Coronary artery (tissue), 2 donors: ENCODE data around the gene JAZF1.

ENCODE experiments used
- DNase-seq: peaks from one replicate; pipeline ENCODE4 v3.0.0-alpha.2; 2017; ENCODE audit warnings: low spot score
- H3K27ac ChIP-seq, 2 donors: fragments of 200-600 bp; sonication (generic); one replicate each; pipeline ENCODE4 v1.5.1; 2016 to 2019
- H3K4me3 ChIP-seq: fragments of 200-600 bp; sonication (generic); 2 replicates; pipeline ENCODE4 v1.5.1; 2016; ENCODE audit warnings: mild to moderate bottlenecking, moderate library complexity
- TF ChIP-seq, protein P1 (sequence below): fragments of 200-600 bp; sonication (generic); IDR thresholded peaks from one replicate; pipeline ENCODE4 v1.5.1; 2019; ENCODE audit warnings: antibody characterized with exemption

JAZF1 gene

DNA sequence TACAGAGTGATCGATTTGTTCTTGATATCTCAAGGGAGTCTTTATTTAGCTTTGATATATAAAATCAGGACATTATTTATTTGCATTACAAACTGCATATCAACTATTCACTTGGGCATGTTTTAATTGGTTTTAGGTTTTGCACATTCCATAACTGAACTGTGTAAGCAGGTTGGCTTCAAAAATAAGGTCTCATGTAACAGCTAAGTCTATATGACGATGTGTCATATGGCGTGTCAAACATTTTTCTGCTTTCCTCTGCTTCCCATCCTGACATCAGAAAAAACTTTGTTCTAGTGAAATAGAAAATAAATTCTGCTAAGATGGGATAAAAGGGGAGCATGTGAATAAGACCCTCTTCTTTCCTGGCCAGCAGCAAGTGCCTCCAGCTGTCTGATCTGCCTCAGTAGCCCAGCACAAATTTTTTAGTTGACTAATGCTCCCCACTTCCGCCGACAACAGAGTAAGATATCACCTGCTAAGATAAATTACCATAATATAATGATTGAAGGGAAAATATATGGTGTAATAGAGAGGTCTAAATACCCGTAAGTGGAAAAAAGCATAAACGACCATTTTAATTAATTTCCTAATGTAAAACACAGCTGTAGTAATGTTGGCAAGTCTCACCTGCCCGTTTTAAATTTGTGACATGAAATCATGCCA is 260.2 kb downstream of the JAZF1 start:
- no peak overlapping the region for H3K4me3 ChIP-seq
- TF ChIP-seq, protein P1, sequence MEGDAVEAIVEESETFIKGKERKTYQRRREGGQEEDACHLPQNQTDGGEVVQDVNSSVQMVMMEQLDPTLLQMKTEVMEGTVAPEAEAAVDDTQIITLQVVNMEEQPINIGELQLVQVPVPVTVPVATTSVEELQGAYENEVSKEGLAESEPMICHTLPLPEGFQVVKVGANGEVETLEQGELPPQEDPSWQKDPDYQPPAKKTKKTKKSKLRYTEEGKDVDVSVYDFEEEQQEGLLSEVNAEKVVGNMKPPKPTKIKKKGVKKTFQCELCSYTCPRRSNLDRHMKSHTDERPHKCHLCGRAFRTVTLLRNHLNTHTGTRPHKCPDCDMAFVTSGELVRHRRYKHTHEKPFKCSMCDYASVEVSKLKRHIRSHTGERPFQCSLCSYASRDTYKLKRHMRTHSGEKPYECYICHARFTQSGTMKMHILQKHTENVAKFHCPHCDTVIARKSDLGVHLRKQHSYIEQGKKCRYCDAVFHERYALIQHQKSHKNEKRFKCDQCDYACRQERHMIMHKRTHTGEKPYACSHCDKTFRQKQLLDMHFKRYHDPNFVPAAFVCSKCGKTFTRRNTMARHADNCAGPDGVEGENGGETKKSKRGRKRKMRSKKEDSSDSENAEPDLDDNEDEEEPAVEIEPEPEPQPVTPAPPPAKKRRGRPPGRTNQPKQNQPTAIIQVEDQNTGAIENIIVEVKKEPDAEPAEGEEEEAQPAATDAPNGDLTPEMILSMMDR, result no peak
- no peak overlapping the region for H3K27ac ChIP-seq
- no peak for DNase-seq

DNA sequence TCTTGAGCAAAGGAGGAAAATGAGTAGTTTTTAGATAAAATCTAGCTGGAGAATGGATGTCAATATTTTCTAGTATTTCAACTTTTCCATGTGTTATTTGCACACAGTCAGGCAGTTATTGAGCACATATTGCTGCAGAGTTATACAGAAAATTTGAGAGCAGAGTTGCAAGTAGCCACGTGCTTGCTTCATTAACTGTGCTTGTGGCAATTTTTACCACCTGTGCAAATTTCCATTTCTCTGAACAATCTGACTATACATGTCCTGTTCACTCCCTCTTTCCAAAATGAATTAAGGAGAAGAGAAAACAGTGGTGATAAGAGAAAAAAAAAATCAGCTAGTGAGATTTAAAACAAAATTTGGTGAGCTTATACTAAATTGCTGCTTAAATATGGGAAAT is 262.1 kb downstream of the JAZF1 start:
- Histone ChIP-seq H3K27ac (no peak overlapping the region), H3K4me3 (no peak overlapping the region)
- TF ChIP-seq, protein P1, result no peak
- DNase-seq, result no peak

DNA sequence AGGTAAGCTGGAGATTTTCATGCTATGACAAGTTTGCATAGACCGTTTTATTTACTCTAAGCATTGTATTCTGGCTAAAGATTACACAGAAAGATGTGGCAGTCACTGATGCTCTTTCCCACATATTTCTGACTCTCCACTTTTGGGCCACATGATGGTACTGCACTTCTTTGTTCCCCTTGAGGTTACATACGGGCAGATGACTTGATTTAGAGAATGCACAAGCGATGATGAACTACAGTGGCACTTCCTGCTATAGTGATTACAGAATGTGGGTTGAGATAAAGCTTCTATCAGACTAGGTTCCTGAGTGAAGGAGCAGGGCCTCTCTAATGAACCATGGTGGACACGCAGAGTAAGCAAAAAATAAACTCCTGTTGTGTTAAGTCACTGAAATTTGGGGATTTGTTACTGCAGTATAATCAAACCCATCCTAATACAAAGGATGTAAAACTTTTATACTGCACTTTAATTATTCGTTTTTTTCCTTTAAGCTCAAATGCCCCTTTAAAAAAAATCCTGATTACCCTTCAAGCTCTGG is 262.8 kb downstream of the JAZF1 start:
- no peak overlapping the region for H3K27ac ChIP-seq
- TF ChIP-seq, protein P1, result no peak
- no peak overlapping the region for H3K4me3 ChIP-seq
- DNase-seq, result no peak

DNA sequence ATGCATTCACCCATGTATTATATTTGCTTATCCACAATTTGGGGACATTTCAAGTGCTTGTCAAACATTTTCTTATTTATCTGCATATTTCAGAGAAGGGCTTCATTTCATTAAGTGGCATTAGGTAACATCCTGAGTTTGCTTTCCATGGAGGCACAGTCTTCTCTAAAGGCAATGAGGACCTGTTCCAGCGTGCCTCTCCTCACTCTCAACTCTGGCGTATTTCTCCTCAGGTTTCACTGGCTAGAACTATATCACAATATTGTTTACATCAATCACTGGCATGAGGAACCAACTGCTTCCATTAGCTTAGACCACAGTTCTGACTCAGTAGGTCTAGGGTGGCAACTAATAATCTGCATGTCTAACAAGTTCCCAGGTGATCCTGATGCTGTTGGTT is 263.5 kb downstream of the JAZF1 start:
- Histone ChIP-seq H3K27ac (no peak overlapping the region), H3K4me3 (no peak overlapping the region)
- TF ChIP-seq, protein P1, result no peak
- no peak for DNase-seq

DNA sequence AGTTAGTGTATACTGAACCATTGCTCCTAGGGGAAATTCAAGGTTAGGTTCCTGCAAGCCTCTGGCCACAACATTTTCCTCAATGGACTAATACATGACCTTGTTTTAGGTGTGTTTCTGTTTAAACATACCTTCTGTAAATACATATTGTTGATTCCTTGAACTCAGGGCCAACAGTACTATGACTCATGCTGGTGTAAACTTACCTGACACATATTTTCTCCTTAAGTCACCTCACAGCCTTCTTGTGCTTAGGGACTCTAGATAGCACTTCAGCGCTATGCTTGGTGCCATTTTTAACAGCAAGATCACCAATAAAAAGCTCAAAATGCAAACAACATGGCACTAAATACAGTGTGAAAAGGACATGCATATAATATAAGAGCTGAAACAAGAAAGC is 264.2 kb downstream of the JAZF1 start:
- no peak overlapping the region for H3K4me3 ChIP-seq
- no peak overlapping the region for H3K27ac ChIP-seq
- TF ChIP-seq, protein P1, result no peak
- DNase-seq, result no peak

DNA sequence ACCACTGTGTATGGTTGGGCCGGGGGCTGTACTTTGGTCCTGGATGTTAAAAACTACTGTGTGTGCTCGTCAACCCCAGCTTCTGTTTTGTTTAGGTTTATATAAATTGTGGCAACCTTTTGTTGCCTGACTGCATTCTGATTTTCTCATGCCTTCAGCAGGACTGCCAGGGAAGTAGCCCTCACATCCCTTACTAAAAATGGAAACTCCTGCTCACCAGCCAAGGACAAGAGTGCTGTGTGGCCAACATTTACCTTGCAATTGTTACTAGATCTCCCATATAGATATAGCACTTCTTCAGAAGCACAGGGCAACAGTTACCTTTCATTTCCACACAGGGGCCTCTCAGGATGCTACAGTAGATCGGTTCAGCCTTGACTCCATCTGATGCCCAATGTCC is 266.2 kb downstream of the JAZF1 start:
- no peak for DNase-seq
- H3K27ac ChIP-seq, result no peak overlapping the region

More for the DNA sequence above, 266.2 kb downstream of the JAZF1 start:
- TF ChIP-seq, protein P1, result no peak
- H3K4me3 ChIP-seq, result no peak overlapping the region
